Endodermal cell (in vitro differentiated cells): Measurements from ENCODE around the gene FHAD1. TPM values are rescaled to one million over a fixed set of nuclear protein-coding genes. Genes with fewer than 3 reads are reported as not detected.

Experiments used
- DNase-seq: peaks from one replicate; pipeline ENCODE4 v3.0.0-alpha.2; 2017
- H3K27ac ChIP-seq: 2 replicates; pipeline ENCODE4 v1.5.1; 2013; ENCODE audit warnings: mild to moderate bottlenecking, low read depth, low read length, moderate library complexity
- H3K27me3 ChIP-seq: 2 replicates; pipeline ENCODE4 v1.6.1; 2013; ENCODE audit warnings: mild to moderate bottlenecking, low read length, moderate library complexity; ENCODE audit not compliant: insufficient read depth, control insufficient read depth, poor library complexity, severe bottlenecking
- H3K36me3 ChIP-seq: 2 replicates; pipeline ENCODE4 v1.7.0; 2013; ENCODE audit warnings: mild to moderate bottlenecking, low read length, moderate library complexity; ENCODE audit not compliant: control insufficient read depth, insufficient read depth
- H3K4me1 ChIP-seq: one replicate; pipeline ENCODE4 v1.7.0; 2013; ENCODE audit warnings: low read length; ENCODE audit not compliant: control insufficient read depth, insufficient read depth
- H3K4me3 ChIP-seq: 2 replicates; pipeline ENCODE4 v1.5.1; 2013; ENCODE audit warnings: mild to moderate bottlenecking, low read length, moderate library complexity
- H3K9ac ChIP-seq: 2 replicates; pipeline ENCODE4 v1.6.1; 2013; ENCODE audit warnings: mild to moderate bottlenecking, low read length, moderate library complexity; ENCODE audit not compliant: poor library complexity, severe bottlenecking; ENCODE audit errors: extremely low read depth
- H3K9me3 ChIP-seq: 2 replicates; pipeline ENCODE4 v1.6.1; 2013; ENCODE audit warnings: mild to moderate bottlenecking, low read length, moderate library complexity; ENCODE audit not compliant: control insufficient read depth
- H3K27ac Mint-ChIP-seq: 2 replicates; pipeline ENCODE4 v1.8.0; 2020; ENCODE audit warnings: mixed read lengths
- H3K27me3 Mint-ChIP-seq: 2 replicates; pipeline ENCODE4 v1.8.0; 2021; ENCODE audit warnings: mild to moderate bottlenecking, mixed read lengths; ENCODE audit not compliant: insufficient read depth
- H3K36me3 Mint-ChIP-seq: 2 replicates; pipeline ENCODE4 v1.8.0; 2020; ENCODE audit warnings: low read depth, mixed read lengths
- H3K4me1 Mint-ChIP-seq: 2 replicates; pipeline ENCODE4 v1.8.0; 2020; ENCODE audit warnings: mixed read lengths
- H3K4me3 Mint-ChIP-seq: 2 replicates; pipeline ENCODE4 v1.8.0; 2020; ENCODE audit warnings: mild to moderate bottlenecking, moderate library complexity, mixed read lengths
- H3K9me3 Mint-ChIP-seq: 2 replicates; pipeline ENCODE4 v1.8.0; 2020; ENCODE audit warnings: mild to moderate bottlenecking, mixed read lengths
- CTCF ChIP-seq: fragments of 200-600 bp; sonication (generic); conservative IDR thresholded peaks from 2 replicates; pipeline ENCODE4 v1.5.0; 2021; ENCODE audit warnings: antibody characterized with exemption, mild to moderate bottlenecking
- WGBS, 2 experiments: methylation state at CpG; one replicate each; pipeline versions ENCODE4 v1.1.5 to v1.1.7; 2013; ENCODE audit warnings: missing lambda C conversion rate in 2 of 2, mixed read lengths in 1 of 2; ENCODE audit not compliant: insufficient coverage in 1 of 2, insufficient read length in 1 of 2; 5-methylcytosine and 5-hydroxymethylcytosine counted together
- total RNA-seq, 2 donors: library from RNA; stranded (reverse); fragmentation: NEBNext Ultra II Directional in 1 of 2; extraction: Animal tissue kit (Norgen Biotek cat#: 25700) in 1 of 2; gene quantifications; 2 replicates in 1 of 2; 3 replicates in 1 of 2; pipeline ENCODE4 v1.2.1, GENCODE V29; 2021

Gene FHAD1
- total RNA-seq, 2 donors from 2014 or later, result 2.9 to 3.6 TPM

GRCh38 chr1:15220825-15221431 is 26.1 kb upstream of the FHAD1 start:
- no peaks in the 10 kb centered on the region for H3K27me3 ChIP-seq
- peaks cover 12% of the 10 kb centered on the region for H3K9me3 Mint-ChIP-seq
- no peak overlapping the region for H3K27ac Mint-ChIP-seq
- 95 to 96% methylated on average over 6 to 7 of the region's 7 CpGs for WGBS, 2 experiments
- H3K4me3 Mint-ChIP-seq, result no peak overlapping the region
- DNase-seq, result no peak
- no peaks in the 10 kb centered on the region for H3K4me1 ChIP-seq
- TF ChIP-seq CTCF, result peak; percentile 40
- H3K9me3 ChIP-seq, result peaks cover 13% of the 10 kb centered on the region
- H3K27me3 Mint-ChIP-seq, result peaks cover 2% of the 10 kb centered on the region
- H3K4me1 Mint-ChIP-seq, result peaks cover 3% of the 10 kb centered on the region
- no peak overlapping the region for H3K9ac ChIP-seq
- peaks cover 39% of the 10 kb centered on the region for H3K36me3 Mint-ChIP-seq
- no peak overlapping the region for H3K27ac ChIP-seq
- no peak overlapping the region for H3K4me3 ChIP-seq
- peaks cover 22% of the 10 kb centered on the region for H3K36me3 ChIP-seq

GRCh38 chr1:15222653-15223303 is 24.2 kb upstream of the FHAD1 start:
- DNase-seq, result no peak
- Histone ChIP-seq H3K9me3 (peaks cover 13% of the 10 kb centered on the region), H3K9ac (no peak overlapping the region), H3K36me3 (peaks cover 22% of the 10 kb centered on the region), H3K27ac (no peak overlapping the region), H3K4me3 (no peak overlapping the region), H3K4me1 (no peaks in the 10 kb centered on the region), H3K27me3 (no peaks in the 10 kb centered on the region)
- Mint-ChIP-seq H3K36me3 (peaks cover 32% of the 10 kb centered on the region), H3K27ac (no peak overlapping the region), H3K27me3 (peaks cover 2% of the 10 kb centered on the region), H3K9me3 (peaks cover 12% of the 10 kb centered on the region), H3K4me3 (no peak overlapping the region), H3K4me1 (peaks cover 3% of the 10 kb centered on the region)
- TF ChIP-seq CTCF, result no peak
- WGBS, 2 experiments, result 96 to 100% methylated on average over 3 to 4 of the region's 4 CpGs

- Histone ChIP-seq H3K9ac (no peak overlapping the region), H3K9me3 (no peaks in the 10 kb centered on the region), H3K27me3 (no peaks in the 10 kb centered on the region), H3K36me3 (peaks cover 9% of the 10 kb centered on the region), H3K27ac (no peak overlapping the region), H3K4me3 (no peak overlapping the region), H3K4me1 (no peaks in the 10 kb centered on the region)
- H3K4me1 Mint-ChIP-seq, result peaks cover 3% of the 10 kb centered on the region
- H3K9me3 Mint-ChIP-seq, result no peaks in the 10 kb centered on the region
- 92 to 97% methylated on average over 8 of the region's 8 CpGs for WGBS, 2 experiments
- H3K36me3 Mint-ChIP-seq, result peaks cover 17% of the 10 kb centered on the region
- no peak for TF ChIP-seq CTCF
- no peak overlapping the region for H3K27ac Mint-ChIP-seq
- no peak for DNase-seq
- peaks cover 2% of the 10 kb centered on the region for H3K27me3 Mint-ChIP-seq
- H3K4me3 Mint-ChIP-seq, result no peak overlapping the region
These were observed 22.7 kb upstream of the FHAD1 start for GRCh38 chr1:15224259-15224869.
